ENCODE results near the gene BORA.

GRCh38 chr13:72804301-72804700, 76.6 kb downstream of the BORA start:
- TF ChIP-seq CTCF (IDR thresholded peaks at IDR 0.05) (no peak), POLR2A (IDR thresholded peaks at IDR 0.05) (no peak)
